ENCODE results near the gene MGAT5B.
"Not testable (repeated sequence)": the region's sequence is repeated elsewhere in the genome, so short reads cannot be mapped to it uniquely, and the experiment has no call there.

Gene MGAT5B

GRCh38 chr17:76868176-76868668 is at the start of gene MGAT5B:
Gene MGAT5B (plus strand): TSS chr17:76868404. CDS start chr17:76869030, 626 bp downstream.
- DNase-seq (ENCODE audit: low read depth in 3 of 3): peak; percentile 47 to 73 (median 58)

- DNase-seq (ENCODE audit: low read depth in 3 of 3): no peak
Measured at GRCh38 chr17:76820039-76820438, 48.2 kb upstream of the MGAT5B start.

GRCh38 chr17:76820561-76820960 is 47.6 kb upstream of the MGAT5B start:
- DNase-seq (ENCODE audit: low read depth in 3 of 3): no peak

GRCh38 chr17:76822184-76822778 is 45.9 kb upstream of the MGAT5B start:
- DNase-seq (ENCODE audit: low read depth in 3 of 3): no peak

- no peak for DNase-seq (ENCODE audit: low read depth in 3 of 3)
Measured at GRCh38 chr17:76824093-76824492, 44.1 kb upstream of the MGAT5B start.

GRCh38 chr17:76826330-76827068 is 41.7 kb upstream of the MGAT5B start:
- DNase-seq (ENCODE audit: low read depth in 3 of 3): no peak

- no peak for DNase-seq (ENCODE audit: low read depth in 3 of 3)
Measured at GRCh38 chr17:76827736-76828135, 40.5 kb upstream of the MGAT5B start.

- no peak for DNase-seq (ENCODE audit: low read depth in 3 of 3)
Measured at GRCh38 chr17:76830987-76831715, 37.1 kb upstream of the MGAT5B start.

- no peak for DNase-seq (ENCODE audit: low read depth in 3 of 3)
Measured at GRCh38 chr17:76833034-76833644, 35.1 kb upstream of the MGAT5B start.

- DNase-seq (ENCODE audit: low read depth in 3 of 3): no peak
Measured at GRCh38 chr17:76833747-76834146, 34.5 kb upstream of the MGAT5B start.

GRCh38 chr17:76834870-76835269 is 33.3 kb upstream of the MGAT5B start:
- no peak for DNase-seq (ENCODE audit: low read depth in 3 of 3)

GRCh38 chr17:76840443-76840767 is 27.8 kb upstream of the MGAT5B start:
- no peak for DNase-seq (ENCODE audit: low read depth in 3 of 3)

- no peak for DNase-seq (ENCODE audit: low read depth in 3 of 3)
Measured at GRCh38 chr17:76840884-76841775, 27.1 kb upstream of the MGAT5B start.

- no peak for DNase-seq (ENCODE audit: low read depth in 3 of 3)
Measured at GRCh38 chr17:76841776-76842405, 26.3 kb upstream of the MGAT5B start.

GRCh38 chr17:76843068-76843467 is 25.1 kb upstream of the MGAT5B start:
- DNase-seq (ENCODE audit: low read depth in 3 of 3): not testable (repeated sequence)

GRCh38 chr17:76843703-76844484 is 24.3 kb upstream of the MGAT5B start:
- DNase-seq (ENCODE audit: low read depth in 3 of 3): no peak

GRCh38 chr17:76844485-76844829 is 23.7 kb upstream of the MGAT5B start:
- no peak for DNase-seq (ENCODE audit: low read depth in 3 of 3)

- no peak for DNase-seq (ENCODE audit: low read depth in 3 of 3)
Measured at GRCh38 chr17:76844846-76845245, 23.4 kb upstream of the MGAT5B start.

GRCh38 chr17:76845541-76846017 is 22.6 kb upstream of the MGAT5B start:
- no peak for DNase-seq (ENCODE audit: low read depth in 3 of 3)

GRCh38 chr17:76847031-76847430 is 21.2 kb upstream of the MGAT5B start:
- DNase-seq (ENCODE audit: low read depth in 3 of 3): no peak

Measured in stimulated activated CD4-positive, alpha-beta T cell treated with anti-CD3 and anti-CD28 coated beads, TNF-alpha, amount 100 ng/mL, for 48 hours (primary cell).